Ishikawa (cell line): Measurements from ENCODE around the gene LYSET.
"Not testable (repeated sequence)": the region's sequence is repeated elsewhere in the genome, so short reads cannot be mapped to it uniquely, and the experiment has no call there.

Experiments
- EP300 ChIP-seq: IDR thresholded peaks from 2 replicates; pipeline ENCODE4 v1.6.1; 2012; ENCODE audit warnings: borderline replicate concordance
- FOXM1 ChIP-seq: IDR thresholded peaks from 2 replicates; pipeline ENCODE4 v1.6.1; 2012; ENCODE audit warnings: low read depth, borderline replicate concordance
- RAD21 ChIP-seq: IDR thresholded peaks from 2 replicates; pipeline ENCODE4 v1.6.1; 2012; ENCODE audit warnings: low read depth
- TEAD4 ChIP-seq: IDR thresholded peaks from 2 replicates; pipeline ENCODE4 v1.6.1; 2012
- YY1 ChIP-seq: IDR thresholded peaks from 2 replicates; pipeline ENCODE4 v1.6.1; 2012; ENCODE audit warnings: low read depth
- ZBTB7A ChIP-seq: IDR thresholded peaks from 2 replicates; pipeline ENCODE4 v1.6.1; 2012; ENCODE audit warnings: low read depth
- TF ChIP-seq, protein P1 (sequence below): IDR thresholded peaks from 2 replicates; pipeline ENCODE4 v1.6.1; 2012
- TF ChIP-seq, protein P2 (sequence below): IDR thresholded peaks from 2 replicates; pipeline ENCODE4 v1.6.1; 2012
- TF ChIP-seq, protein P3 (sequence below): IDR thresholded peaks from 2 replicates; pipeline ENCODE4 v1.6.1; 2012; ENCODE audit warnings: low read depth, mild to moderate bottlenecking

DNA sequence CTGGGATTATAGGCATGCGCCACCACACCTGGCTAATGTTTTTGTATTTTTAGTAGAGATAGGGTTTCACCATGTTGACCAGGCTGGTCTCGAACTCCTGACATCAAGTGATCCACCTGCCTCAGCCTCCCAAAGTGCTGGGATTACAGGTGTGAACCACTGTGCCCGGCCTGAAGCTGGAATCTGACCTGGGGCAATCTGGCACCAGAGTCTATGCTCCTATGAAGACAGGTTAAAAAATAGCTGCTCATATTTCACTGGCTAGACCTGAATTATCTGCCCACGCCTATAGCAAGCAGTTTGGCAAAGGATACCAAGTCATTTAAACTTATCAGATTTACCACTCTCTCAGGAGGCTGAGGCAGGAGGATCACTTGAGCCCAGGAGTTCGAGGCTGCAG is 10.4 kb upstream of the LYSET start:
- TF ChIP-seq, protein P1, sequence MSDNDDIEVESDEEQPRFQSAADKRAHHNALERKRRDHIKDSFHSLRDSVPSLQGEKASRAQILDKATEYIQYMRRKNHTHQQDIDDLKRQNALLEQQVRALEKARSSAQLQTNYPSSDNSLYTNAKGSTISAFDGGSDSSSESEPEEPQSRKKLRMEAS: not testable (repeated sequence)
- TF ChIP-seq, protein P2, sequence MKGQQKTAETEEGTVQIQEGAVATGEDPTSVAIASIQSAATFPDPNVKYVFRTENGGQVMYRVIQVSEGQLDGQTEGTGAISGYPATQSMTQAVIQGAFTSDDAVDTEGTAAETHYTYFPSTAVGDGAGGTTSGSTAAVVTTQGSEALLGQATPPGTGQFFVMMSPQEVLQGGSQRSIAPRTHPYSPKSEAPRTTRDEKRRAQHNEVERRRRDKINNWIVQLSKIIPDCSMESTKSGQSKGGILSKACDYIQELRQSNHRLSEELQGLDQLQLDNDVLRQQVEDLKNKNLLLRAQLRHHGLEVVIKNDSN: not testable (repeated sequence)
- not testable (repeated sequence) for TF ChIP-seq RAD21, EP300, YY1, ZBTB7A, FOXM1, TEAD4
- TF ChIP-seq, protein P3, sequence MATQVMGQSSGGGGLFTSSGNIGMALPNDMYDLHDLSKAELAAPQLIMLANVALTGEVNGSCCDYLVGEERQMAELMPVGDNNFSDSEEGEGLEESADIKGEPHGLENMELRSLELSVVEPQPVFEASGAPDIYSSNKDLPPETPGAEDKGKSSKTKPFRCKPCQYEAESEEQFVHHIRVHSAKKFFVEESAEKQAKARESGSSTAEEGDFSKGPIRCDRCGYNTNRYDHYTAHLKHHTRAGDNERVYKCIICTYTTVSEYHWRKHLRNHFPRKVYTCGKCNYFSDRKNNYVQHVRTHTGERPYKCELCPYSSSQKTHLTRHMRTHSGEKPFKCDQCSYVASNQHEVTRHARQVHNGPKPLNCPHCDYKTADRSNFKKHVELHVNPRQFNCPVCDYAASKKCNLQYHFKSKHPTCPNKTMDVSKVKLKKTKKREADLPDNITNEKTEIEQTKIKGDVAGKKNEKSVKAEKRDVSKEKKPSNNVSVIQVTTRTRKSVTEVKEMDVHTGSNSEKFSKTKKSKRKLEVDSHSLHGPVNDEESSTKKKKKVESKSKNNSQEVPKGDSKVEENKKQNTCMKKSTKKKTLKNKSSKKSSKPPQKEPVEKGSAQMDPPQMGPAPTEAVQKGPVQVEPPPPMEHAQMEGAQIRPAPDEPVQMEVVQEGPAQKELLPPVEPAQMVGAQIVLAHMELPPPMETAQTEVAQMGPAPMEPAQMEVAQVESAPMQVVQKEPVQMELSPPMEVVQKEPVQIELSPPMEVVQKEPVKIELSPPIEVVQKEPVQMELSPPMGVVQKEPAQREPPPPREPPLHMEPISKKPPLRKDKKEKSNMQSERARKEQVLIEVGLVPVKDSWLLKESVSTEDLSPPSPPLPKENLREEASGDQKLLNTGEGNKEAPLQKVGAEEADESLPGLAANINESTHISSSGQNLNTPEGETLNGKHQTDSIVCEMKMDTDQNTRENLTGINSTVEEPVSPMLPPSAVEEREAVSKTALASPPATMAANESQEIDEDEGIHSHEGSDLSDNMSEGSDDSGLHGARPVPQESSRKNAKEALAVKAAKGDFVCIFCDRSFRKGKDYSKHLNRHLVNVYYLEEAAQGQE: not testable (repeated sequence)
